GM18867 (cell line): Measurements from ENCODE around the gene USP13.

Source experiments
- ATAC-seq: cut with Tn5 transposase; IDR thresholded peaks from one replicate; pipeline ENCODE4 v1.9.1; 2021; ENCODE audit warnings: mild to moderate bottlenecking, moderate library complexity; ENCODE audit not compliant: unreplicated experiment

Gene USP13

GRCh38 chr3:179837374-179837773 is 184.5 kb downstream of the USP13 start:
- no peak for ATAC-seq
